ENCODE measurements around the gene SETD7. TPM values are rescaled to one million over a fixed set of nuclear protein-coding genes. Genes with fewer than 3 reads are reported as not detected.

SETD7 gene
- total RNA-seq, 1 donor from 2014 or later = 59.0 TPM

DNA sequence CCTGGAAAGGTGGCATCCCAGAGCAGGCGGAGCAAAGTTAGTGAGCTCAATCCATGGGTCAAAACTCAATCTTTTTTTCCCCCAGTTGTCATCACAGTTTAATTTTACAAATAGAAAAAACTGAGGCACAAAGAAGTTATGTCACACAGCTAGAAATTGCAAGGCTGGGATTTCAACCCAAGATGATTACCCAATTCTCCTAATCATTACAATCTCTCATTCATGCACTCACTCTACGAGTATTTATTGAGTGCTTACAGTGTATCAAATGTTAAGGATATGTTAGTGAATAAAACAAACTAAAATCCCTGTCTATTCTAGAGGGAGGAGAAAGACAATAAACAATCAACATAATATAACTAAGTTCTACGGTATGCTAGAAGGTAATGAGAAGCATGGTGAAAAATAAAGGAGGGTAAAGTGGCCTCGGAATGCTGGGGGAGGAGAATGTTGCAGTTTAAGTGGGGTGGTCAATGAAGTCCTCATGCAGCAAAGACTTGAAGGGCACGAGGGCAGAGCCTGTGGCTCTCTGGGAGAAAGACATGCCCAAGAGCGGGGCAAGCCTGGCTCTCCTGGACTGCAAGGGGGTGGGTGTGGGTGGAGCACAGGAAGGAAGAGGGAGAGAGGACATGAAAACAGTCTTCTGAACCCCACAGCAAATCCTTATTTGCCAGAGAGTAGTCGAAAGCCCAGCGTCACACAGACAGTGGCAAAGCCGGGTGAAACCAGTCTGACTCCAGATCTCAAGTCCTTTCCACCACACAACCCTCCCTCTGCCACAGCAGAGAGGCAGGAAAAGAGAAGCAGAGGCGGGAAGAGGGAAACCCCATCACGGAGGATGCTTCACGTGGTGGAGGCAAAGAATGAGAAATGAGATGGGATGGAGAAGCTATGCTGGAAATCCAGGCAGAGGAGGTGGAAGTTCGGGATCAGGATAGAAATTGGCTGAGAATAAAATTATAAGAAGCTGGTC, 53.8 kb downstream of the SETD7 start:
- H3K36me3 ChIP-seq (ENCODE audit: control insufficient read depth in 3 of 3, insufficient read depth in 3 of 3, low read length in 3 of 3) = peaks cover 0 to 14% (median 0%) of the 10 kb centered on the region in 3 donors
- H3K9ac ChIP-seq (ENCODE audit: low read depth in 1 of 3, low read length in 3 of 3) = no peak overlapping the region
- H3K4me1 ChIP-seq (ENCODE audit: control insufficient read depth in 3 of 3, insufficient read depth in 3 of 3, low read length in 3 of 3) = peaks cover 4 to 8% (median 5%) of the 10 kb centered on the region in 3 donors
- H3K27me3 ChIP-seq (ENCODE audit: control insufficient read depth in 3 of 3, insufficient read depth in 3 of 3, low read length in 3 of 3) = no peaks in the 10 kb centered on the region
- H3K4me3 ChIP-seq (ENCODE audit: low read length in 3 of 3) = no peak overlapping the region
- no peaks in the 10 kb centered on the region for H3K9me3 ChIP-seq (ENCODE audit: control insufficient read depth in 3 of 3, low read length in 3 of 3)
- H3K27ac ChIP-seq (ENCODE audit: low read depth, low read length) = no peak overlapping the region

DNA sequence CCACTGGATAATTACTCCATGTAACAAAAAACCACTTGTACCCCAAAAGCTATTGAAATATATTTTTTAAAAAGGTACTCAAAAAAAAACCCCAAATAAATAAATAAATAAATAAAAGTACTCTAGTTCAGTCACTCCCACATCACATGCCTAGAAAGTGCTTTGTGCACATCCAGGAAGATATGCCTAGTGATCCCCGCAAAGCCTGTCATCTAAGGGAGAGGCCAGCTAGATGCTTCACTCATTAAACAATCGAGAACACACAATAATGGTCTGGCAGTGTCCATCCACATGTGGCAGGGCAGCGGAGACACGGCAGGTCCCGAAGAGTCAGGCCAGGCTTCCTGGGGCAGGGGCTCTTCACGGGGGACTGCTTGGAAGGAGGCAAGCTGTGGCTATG, 54.5 kb downstream of the SETD7 start:
- H3K27me3 ChIP-seq (ENCODE audit: control insufficient read depth in 3 of 3, insufficient read depth in 3 of 3, low read length in 3 of 3) = no peaks in the 10 kb centered on the region

DNA sequence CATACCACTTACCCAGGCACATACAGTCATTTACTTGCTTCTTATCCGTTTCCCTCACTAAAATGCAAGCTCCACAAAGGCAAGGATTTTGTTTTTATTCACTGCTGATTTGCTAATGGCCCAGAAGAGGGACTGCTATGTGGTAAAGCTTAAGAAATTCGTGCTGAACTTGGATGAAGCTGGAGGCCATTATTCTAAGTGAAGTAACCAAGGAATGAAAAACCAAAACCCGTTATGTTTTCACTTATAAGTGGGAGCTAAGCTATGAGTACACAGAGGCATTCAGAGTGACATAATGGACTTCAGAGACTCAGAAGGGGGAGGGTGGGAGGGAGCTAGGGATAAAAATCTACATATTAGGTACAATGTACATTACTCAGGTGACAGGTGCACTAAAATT, 54.9 kb downstream of the SETD7 start:
- H3K9me3 ChIP-seq (ENCODE audit: control insufficient read depth in 3 of 3, low read length in 3 of 3) = no peaks in the 10 kb centered on the region
- peaks cover 0 to 8% (median 0%) of the 10 kb centered on the region in 3 donors for H3K36me3 ChIP-seq (ENCODE audit: control insufficient read depth in 3 of 3, insufficient read depth in 3 of 3, low read length in 3 of 3)
- H3K4me3 ChIP-seq (ENCODE audit: low read length in 3 of 3) = no peak overlapping the region
- H3K27ac ChIP-seq (ENCODE audit: low read depth, low read length) = no peak overlapping the region
- H3K27me3 ChIP-seq (ENCODE audit: control insufficient read depth in 3 of 3, insufficient read depth in 3 of 3, low read length in 3 of 3) = no peaks in the 10 kb centered on the region
- H3K4me1 ChIP-seq (ENCODE audit: control insufficient read depth in 3 of 3, insufficient read depth in 3 of 3, low read length in 3 of 3) = peaks cover 4 to 8% (median 5%) of the 10 kb centered on the region in 3 donors
- peak overlapping the region in 1 of 3 donors; percentile 28 for H3K9ac ChIP-seq (ENCODE audit: low read depth in 1 of 3, low read length in 3 of 3)

More for the DNA sequence above, 54.5 kb downstream of the SETD7 start:
- Histone ChIP-seq H3K9me3 (ENCODE audit: control insufficient read depth in 3 of 3, low read length in 3 of 3) (no peaks in the 10 kb centered on the region), H3K4me1 (ENCODE audit: control insufficient read depth in 3 of 3, insufficient read depth in 3 of 3, low read length in 3 of 3) (peaks cover 4 to 8% (median 5%) of the 10 kb centered on the region in 3 donors), H3K36me3 (ENCODE audit: control insufficient read depth in 3 of 3, insufficient read depth in 3 of 3, low read length in 3 of 3) (peaks cover 0 to 8% (median 0%) of the 10 kb centered on the region in 3 donors), H3K9ac (ENCODE audit: low read depth in 1 of 3, low read length in 3 of 3) (no peak overlapping the region), H3K4me3 (ENCODE audit: low read length in 3 of 3) (no peak overlapping the region), H3K27ac (ENCODE audit: low read depth, low read length) (no peak overlapping the region)

DNA sequence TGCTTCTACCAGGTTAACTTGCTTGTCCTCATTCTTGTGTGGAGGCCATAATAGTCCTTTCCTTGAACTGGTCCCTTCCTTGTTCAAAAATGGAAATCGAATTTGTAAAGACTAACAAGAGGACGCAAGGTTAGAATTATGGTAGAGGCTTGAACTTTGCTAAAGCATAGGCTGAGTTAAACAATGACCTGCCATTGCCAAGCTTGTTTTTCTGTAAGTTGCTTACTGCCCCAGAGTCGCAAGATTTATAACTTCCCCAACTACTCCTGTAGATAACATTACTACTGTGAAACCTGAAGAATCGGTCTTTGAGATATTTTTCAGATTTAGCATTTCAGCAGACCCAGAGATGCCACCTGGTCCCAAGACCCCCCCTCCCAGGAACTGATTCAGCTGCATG, 56.8 kb downstream of the SETD7 start:
- no peak overlapping the region for H3K4me3 ChIP-seq (ENCODE audit: low read length in 3 of 3)
- no peaks in the 10 kb centered on the region for H3K9me3 ChIP-seq (ENCODE audit: control insufficient read depth in 3 of 3, low read length in 3 of 3)
- peaks cover 4 to 8% (median 5%) of the 10 kb centered on the region in 3 donors for H3K4me1 ChIP-seq (ENCODE audit: control insufficient read depth in 3 of 3, insufficient read depth in 3 of 3, low read length in 3 of 3)
- H3K36me3 ChIP-seq (ENCODE audit: control insufficient read depth in 3 of 3, insufficient read depth in 3 of 3, low read length in 3 of 3) = peaks cover 0 to 4% (median 0%) of the 10 kb centered on the region in 3 donors
- no peak overlapping the region for H3K9ac ChIP-seq (ENCODE audit: low read depth in 1 of 3, low read length in 3 of 3)
- no peaks in the 10 kb centered on the region for H3K27me3 ChIP-seq (ENCODE audit: control insufficient read depth in 3 of 3, insufficient read depth in 3 of 3, low read length in 3 of 3)
- H3K27ac ChIP-seq (ENCODE audit: low read depth, low read length) = no peak overlapping the region

DNA sequence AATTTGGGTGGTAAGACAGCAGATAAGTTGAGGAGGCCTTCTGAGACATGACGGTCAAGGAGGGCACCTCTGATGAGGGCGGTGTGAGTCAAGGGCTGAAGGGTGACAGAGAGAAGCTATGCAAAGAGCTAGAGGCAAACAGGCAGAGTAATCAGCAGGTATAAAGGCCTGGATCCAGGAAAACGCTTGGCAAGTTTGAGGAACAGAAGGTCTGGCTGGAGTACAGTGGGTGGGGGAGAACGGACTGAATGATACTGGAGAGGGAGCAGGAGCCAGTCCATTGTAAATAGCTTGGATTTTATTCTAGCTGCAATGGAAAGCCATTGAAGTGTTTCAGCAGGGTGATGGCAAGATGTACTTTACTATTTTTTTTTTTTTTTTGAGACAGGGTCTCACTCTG, 62.8 kb downstream of the SETD7 start:
- H3K27ac ChIP-seq (ENCODE audit: low read depth, low read length) = no peak overlapping the region
- peaks cover 0 to 8% (median 3%) of the 10 kb centered on the region in 3 donors for H3K4me1 ChIP-seq (ENCODE audit: control insufficient read depth in 3 of 3, insufficient read depth in 3 of 3, low read length in 3 of 3)
- no peak overlapping the region for H3K4me3 ChIP-seq (ENCODE audit: low read length in 3 of 3)
- no peaks in the 10 kb centered on the region for H3K9me3 ChIP-seq (ENCODE audit: control insufficient read depth in 3 of 3, low read length in 3 of 3)
- H3K27me3 ChIP-seq (ENCODE audit: control insufficient read depth in 3 of 3, insufficient read depth in 3 of 3, low read length in 3 of 3) = no peaks in the 10 kb centered on the region
- no peaks in the 10 kb centered on the region for H3K36me3 ChIP-seq (ENCODE audit: control insufficient read depth in 3 of 3, insufficient read depth in 3 of 3, low read length in 3 of 3)
- H3K9ac ChIP-seq (ENCODE audit: low read depth in 1 of 3, low read length in 3 of 3) = peak overlapping the region in 1 of 3 donors; percentile 18

DNA sequence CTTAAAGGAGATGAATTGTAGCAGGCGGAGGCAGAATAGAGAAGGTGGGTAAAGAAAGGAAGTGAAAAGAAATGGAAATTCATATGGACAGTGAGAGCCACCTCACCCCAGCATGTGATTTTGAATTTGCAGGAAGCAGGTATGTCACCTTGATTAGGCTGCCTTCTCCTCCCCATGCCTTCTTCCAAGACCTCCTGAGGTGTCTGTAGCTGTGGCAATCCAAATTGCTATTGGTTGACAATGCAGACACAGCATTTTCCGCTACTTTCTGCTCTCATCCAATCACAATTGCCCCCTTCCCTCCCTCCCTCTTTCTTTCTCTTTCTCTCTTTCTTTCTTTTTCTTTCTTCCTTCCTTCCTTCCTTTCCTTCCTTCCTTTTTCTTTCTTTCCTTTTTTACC, 63.6 kb downstream of the SETD7 start:
- Histone ChIP-seq H3K9ac (ENCODE audit: low read depth in 1 of 3, low read length in 3 of 3) (no peak overlapping the region), H3K27me3 (ENCODE audit: control insufficient read depth in 3 of 3, insufficient read depth in 3 of 3, low read length in 3 of 3) (no peaks in the 10 kb centered on the region), H3K27ac (ENCODE audit: low read depth, low read length) (no peak overlapping the region), H3K4me1 (ENCODE audit: control insufficient read depth in 3 of 3, insufficient read depth in 3 of 3, low read length in 3 of 3) (peaks cover 0 to 2% (median 0%) of the 10 kb centered on the region in 3 donors), H3K9me3 (ENCODE audit: control insufficient read depth in 3 of 3, low read length in 3 of 3) (no peaks in the 10 kb centered on the region), H3K36me3 (ENCODE audit: control insufficient read depth in 3 of 3, insufficient read depth in 3 of 3, low read length in 3 of 3) (no peaks in the 10 kb centered on the region), H3K4me3 (ENCODE audit: low read length in 3 of 3) (no peak overlapping the region)

DNA sequence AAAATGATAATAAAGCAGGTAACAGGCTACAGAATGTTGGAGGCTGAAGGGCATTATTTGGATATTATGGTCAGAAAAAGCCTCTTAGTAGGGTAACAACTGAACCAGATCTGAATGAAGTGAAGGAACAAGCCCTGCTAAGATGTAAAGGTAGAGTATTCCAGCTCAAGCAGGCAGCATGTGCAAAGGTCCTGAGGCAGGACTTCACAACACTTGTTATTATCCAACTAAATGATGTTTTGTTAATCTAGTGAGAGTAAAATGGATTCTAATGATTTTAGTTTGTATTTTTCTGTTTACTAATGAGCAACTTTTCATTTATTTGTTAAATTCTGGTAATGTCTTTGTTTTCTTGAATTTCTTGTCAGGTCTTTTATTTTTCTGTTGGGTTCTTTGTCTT, 66.4 kb downstream of the SETD7 start:
- H3K27me3 ChIP-seq (ENCODE audit: control insufficient read depth in 3 of 3, insufficient read depth in 3 of 3, low read length in 3 of 3) = no peaks in the 10 kb centered on the region
- no peak overlapping the region for H3K27ac ChIP-seq (ENCODE audit: low read depth, low read length)
- H3K4me1 ChIP-seq (ENCODE audit: control insufficient read depth in 3 of 3, insufficient read depth in 3 of 3, low read length in 3 of 3) = peaks cover 0 to 2% (median 0%) of the 10 kb centered on the region in 3 donors
- no peak overlapping the region for H3K4me3 ChIP-seq (ENCODE audit: low read length in 3 of 3)
- H3K9ac ChIP-seq (ENCODE audit: low read depth in 1 of 3, low read length in 3 of 3) = no peak overlapping the region
- H3K36me3 ChIP-seq (ENCODE audit: control insufficient read depth in 3 of 3, insufficient read depth in 3 of 3, low read length in 3 of 3) = no peaks in the 10 kb centered on the region
- no peaks in the 10 kb centered on the region for H3K9me3 ChIP-seq (ENCODE audit: control insufficient read depth in 3 of 3, low read length in 3 of 3)

DNA sequence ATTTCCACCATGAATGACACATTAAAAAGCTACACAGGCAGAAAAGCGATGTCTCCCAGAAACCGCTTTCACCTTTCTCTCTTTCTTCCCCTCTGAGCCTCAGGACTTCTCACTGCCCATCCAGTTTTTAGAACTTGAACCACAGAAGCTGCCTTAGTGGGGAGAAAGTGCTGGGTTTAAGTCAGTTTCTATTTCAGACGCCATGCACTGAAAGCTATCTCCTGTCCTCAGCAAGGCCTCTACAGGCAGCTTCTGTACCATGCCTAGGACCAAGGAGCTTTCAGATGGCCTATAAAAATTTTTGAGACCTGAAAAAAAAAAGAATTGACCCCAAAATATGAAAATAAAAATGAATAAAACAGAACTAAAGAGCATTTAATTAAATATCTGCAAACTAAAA, 67.6 kb downstream of the SETD7 start:
- Histone ChIP-seq H3K9me3 (ENCODE audit: control insufficient read depth in 3 of 3, low read length in 3 of 3) (no peaks in the 10 kb centered on the region), H3K27me3 (ENCODE audit: control insufficient read depth in 3 of 3, insufficient read depth in 3 of 3, low read length in 3 of 3) (no peaks in the 10 kb centered on the region), H3K4me1 (ENCODE audit: control insufficient read depth in 3 of 3, insufficient read depth in 3 of 3, low read length in 3 of 3) (peaks cover 0 to 2% (median 0%) of the 10 kb centered on the region in 3 donors), H3K4me3 (ENCODE audit: low read length in 3 of 3) (no peak overlapping the region), H3K27ac (ENCODE audit: low read depth, low read length) (no peak overlapping the region), H3K36me3 (ENCODE audit: control insufficient read depth in 3 of 3, insufficient read depth in 3 of 3, low read length in 3 of 3) (no peaks in the 10 kb centered on the region), H3K9ac (ENCODE audit: low read depth in 1 of 3, low read length in 3 of 3) (no peak overlapping the region)

DNA sequence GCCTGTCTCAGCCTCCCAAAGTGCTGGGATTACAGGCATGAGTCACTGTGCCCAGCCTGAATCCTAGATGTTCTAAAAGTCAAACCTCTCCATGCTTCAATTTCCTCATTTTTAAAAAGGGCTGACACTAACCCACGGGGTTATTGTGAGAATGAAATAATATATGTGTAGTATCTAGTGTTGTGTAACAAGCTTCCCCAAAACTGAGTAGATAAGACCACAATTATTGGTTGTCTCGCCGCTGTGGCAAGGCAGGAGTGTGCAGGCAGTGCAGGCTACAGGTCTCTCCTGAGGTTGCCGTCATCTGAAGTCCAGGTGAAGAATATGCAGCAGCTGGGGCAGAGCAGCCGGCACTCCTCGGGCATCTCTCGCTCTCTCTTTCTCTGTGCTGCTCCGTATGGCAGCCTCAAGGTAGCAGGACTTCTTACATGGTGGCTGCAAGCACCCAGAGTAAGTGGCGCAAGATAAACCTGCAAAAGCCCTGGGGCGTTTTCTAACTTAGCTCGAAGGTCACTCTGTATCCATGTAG, 71.2 kb downstream of the SETD7 start:
- Histone ChIP-seq H3K9me3 (ENCODE audit: control insufficient read depth in 3 of 3, low read length in 3 of 3) (no peaks in the 10 kb centered on the region), H3K4me1 (ENCODE audit: control insufficient read depth in 3 of 3, insufficient read depth in 3 of 3, low read length in 3 of 3) (no peaks in the 10 kb centered on the region), H3K4me3 (ENCODE audit: low read length in 3 of 3) (no peak overlapping the region), H3K36me3 (ENCODE audit: control insufficient read depth in 3 of 3, insufficient read depth in 3 of 3, low read length in 3 of 3) (no peaks in the 10 kb centered on the region), H3K27me3 (ENCODE audit: control insufficient read depth in 3 of 3, insufficient read depth in 3 of 3, low read length in 3 of 3) (no peaks in the 10 kb centered on the region), H3K27ac (ENCODE audit: low read depth, low read length) (no peak overlapping the region), H3K9ac (ENCODE audit: low read depth in 1 of 3, low read length in 3 of 3) (no peak overlapping the region)

DNA sequence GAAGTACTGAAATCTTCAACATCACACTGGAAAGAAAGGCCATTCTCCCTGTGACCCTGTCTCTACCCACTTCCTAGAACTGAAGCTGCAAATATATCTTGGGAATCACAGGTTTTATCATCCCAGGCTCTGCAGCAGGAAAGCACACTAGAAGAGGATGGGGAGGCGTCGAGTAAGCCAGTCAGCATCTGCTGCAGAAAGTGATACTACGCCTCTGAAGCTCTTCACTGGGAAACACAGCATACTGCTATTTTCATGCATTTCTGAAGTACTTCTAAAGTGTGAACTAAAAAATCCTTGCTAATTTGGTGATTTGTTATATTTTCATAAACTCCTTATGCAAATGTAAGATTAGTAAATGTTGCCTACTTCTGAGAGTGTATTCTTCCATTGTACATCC, 73.0 kb downstream of the SETD7 start:
- Histone ChIP-seq H3K4me3 (ENCODE audit: low read length in 3 of 3) (no peak overlapping the region), H3K27ac (ENCODE audit: low read depth, low read length) (no peak overlapping the region), H3K27me3 (ENCODE audit: control insufficient read depth in 3 of 3, insufficient read depth in 3 of 3, low read length in 3 of 3) (no peaks in the 10 kb centered on the region), H3K36me3 (ENCODE audit: control insufficient read depth in 3 of 3, insufficient read depth in 3 of 3, low read length in 3 of 3) (no peaks in the 10 kb centered on the region), H3K9ac (ENCODE audit: low read depth in 1 of 3, low read length in 3 of 3) (no peak overlapping the region), H3K4me1 (ENCODE audit: control insufficient read depth in 3 of 3, insufficient read depth in 3 of 3, low read length in 3 of 3) (no peaks in the 10 kb centered on the region), H3K9me3 (ENCODE audit: control insufficient read depth in 3 of 3, low read length in 3 of 3) (no peaks in the 10 kb centered on the region)
